Measurements from ENCODE around the gene ARMH1.

Gene ARMH1

GRCh38 chr1:44674113-44675000 is at the start of gene ARMH1, which contains the start of gene TMEM53:
TSS of gene ARMH1 (plus strand) at chr1:44674714. CDS start at chr1:44689698, 14,984 bp downstream.
TSS of gene TMEM53 (minus strand) at chr1:44674481. CDS start at chr1:44674391, 90 bp downstream.
- DNase-seq (ENCODE audit: low read depth in 1 of 2, low spot score in 1 of 2): peak; percentile 93

- DNase-seq (ENCODE audit: low read depth in 1 of 2, low spot score in 1 of 2): no peak
Measured at GRCh38 chr1:44625348-44625747, 49.2 kb upstream of the ARMH1 start.

- no peak for DNase-seq (ENCODE audit: low read depth in 1 of 2, low spot score in 1 of 2)
Measured at GRCh38 chr1:44628962-44629756, 45.4 kb upstream of the ARMH1 start.

GRCh38 chr1:44630116-44630515 is 44.4 kb upstream of the ARMH1 start:
- DNase-seq (ENCODE audit: low read depth in 1 of 2, low spot score in 1 of 2): no peak

DNA sequence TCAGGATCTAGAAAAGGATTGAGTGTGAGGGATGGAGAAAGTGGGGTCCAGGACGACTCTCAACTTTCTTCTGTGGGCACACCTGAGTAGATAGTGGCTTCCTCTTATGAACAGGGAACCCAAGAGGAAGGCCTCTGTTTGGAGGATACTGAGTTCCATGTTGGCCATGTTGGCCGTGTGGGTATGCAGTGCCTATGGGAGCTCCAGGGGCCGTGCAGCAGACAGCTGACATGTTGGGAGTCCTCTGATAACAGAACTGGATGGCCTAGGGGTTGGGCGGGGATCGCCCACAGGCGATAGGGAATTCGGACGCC is 43.2 kb upstream of the ARMH1 start:
- no peak for DNase-seq (ENCODE audit: low read depth in 1 of 2, low spot score in 1 of 2)

GRCh38 chr1:44631647-44632539 is 42.6 kb upstream of the ARMH1 start:
- peak; percentile 78 to 82 for DNase-seq (ENCODE audit: low read depth in 1 of 2, low spot score in 1 of 2)

DNA sequence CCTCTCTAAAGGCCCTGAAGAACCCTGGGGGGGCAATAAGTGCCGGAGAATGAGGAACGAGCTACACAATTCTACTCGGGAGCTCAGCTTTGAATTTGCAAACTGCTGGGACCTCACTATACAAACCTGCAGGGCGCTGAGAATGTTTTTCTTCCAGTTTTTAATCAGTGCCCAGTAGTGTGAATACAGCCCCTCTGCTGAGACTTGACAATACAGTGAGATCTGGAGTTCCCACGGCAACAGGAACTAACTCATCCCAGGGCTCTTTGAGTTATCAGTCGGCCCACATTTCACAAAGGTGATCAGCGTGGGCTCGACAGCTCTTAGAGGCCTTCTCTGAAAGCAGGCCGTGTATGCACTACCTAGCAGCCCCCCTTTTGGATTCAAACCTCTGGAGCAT is 41.9 kb upstream of the ARMH1 start:
- DNase-seq (ENCODE audit: low read depth in 1 of 2, low spot score in 1 of 2): no peak

DNA sequence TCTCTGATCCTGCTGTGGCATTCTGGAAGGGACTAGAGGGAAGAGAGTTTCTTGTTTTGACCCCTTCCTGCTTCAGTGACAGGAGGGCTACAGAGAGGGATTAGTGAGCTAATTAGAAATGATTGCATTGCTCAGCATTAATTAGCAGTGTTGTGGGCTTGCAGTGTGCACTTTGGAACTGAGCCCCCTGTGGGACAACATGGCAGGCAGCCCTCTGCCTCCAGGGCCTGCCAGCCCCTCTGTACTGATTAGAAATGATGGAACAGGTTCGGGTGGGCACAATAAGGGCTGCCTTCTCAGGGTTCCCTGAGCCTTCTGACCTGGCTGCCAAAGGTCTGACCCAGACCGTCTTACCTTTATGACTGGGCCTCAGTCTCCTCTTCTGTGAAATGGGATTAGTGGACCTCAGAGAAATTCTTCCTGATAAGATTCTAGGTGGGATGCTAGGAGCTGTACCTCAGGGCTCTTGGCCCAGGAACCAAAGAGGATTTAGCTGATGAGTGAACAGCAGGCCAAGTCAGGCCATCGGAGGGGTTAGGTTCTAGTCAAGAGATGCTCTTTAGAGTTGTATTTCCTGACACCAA is 39.8 kb upstream of the ARMH1 start:
- DNase-seq (ENCODE audit: low read depth in 1 of 2, low spot score in 1 of 2): no peak

DNA sequence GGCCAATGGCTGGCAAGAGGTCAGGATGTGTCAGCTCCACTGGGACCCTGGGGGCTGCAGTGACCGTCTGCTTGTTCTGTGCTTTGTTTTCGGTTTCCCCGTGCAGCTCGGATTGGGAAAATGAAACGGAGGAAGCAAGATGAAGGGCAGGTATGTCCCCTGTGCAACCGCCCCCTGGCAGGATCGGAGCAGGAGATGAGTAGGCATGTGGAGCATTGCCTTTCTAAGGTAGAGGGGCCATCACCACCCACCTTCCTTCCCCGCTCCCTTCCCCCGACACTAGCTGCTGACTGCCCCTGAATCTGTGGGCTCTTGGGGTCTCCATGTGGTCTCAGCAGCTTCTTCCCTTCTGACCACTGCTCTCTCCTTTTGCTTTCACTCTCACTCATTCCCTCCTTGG is 39.1 kb upstream of the ARMH1 start:
- DNase-seq (ENCODE audit: low read depth in 1 of 2, low spot score in 1 of 2): no peak

DNA sequence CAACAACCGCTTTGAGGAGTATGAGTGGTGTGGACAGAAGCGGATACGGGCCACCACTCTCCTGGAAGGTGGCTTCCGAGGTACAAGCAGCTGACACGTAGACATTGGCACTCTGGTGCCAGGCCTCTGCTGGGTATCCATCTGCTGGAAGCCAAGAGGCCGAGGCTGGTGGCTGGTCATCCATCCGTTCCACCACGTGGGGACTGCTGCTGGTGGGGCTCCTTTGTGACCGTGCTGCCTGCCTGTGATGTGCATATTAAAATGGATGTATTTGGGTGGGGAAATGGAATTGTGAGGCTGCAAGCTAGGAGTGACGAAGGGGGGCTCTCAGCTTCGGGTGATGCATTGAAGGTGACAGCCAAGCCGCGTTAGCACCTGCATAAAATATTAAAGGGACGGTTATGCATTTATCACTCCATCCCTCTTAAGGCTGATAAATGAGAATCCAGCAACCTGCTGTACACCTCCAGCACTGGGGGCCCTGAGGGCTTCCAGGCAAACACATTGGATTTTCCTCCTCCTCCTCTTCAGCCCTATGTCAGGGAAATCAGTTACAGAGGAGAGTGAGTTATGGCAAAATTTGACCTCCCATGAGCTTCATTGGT is 38.3 kb upstream of the ARMH1 start:
- DNase-seq (ENCODE audit: low read depth in 1 of 2, low spot score in 1 of 2): no peak

GRCh38 chr1:44636688-44637598 is 37.6 kb upstream of the ARMH1 start:
- no peak for DNase-seq (ENCODE audit: low read depth in 1 of 2, low spot score in 1 of 2)

- no peak for DNase-seq (ENCODE audit: low read depth in 1 of 2, low spot score in 1 of 2)
Measured at GRCh38 chr1:44637702-44638411, 36.7 kb upstream of the ARMH1 start.

DNA sequence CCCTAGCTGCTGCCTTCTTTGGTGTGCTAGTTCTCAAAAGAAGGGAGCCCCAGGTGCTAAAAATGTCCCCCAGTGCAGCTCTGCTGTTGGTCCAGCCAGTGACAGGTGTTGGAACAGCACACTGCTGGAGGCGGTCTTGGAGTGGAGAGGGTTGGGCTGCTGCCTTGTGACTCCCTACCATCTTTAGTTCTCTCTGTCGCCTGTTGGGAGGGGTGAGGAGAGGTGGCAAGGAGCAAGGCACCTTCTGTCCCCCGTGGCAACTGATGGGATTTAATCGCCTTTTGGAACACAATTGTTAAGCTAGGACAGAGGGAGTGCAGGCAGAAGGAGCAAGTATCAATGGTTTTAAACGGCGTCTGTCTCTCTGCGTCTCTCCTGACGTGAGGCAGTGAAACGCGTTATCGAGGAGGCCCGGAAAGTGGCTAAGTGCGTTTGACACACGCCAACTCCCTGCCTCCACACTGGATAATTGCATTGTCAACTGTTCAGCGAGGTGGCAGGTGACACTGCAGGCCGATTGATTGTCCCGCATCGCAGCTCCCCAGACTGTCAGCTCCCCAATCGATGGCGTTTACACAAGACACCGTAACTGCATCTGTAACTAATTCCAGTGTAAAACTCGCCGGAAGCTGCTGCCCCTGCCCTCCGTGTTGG is 34.2 kb upstream of the ARMH1 start:
- no peak for DNase-seq (ENCODE audit: low read depth in 1 of 2, low spot score in 1 of 2)

DNA sequence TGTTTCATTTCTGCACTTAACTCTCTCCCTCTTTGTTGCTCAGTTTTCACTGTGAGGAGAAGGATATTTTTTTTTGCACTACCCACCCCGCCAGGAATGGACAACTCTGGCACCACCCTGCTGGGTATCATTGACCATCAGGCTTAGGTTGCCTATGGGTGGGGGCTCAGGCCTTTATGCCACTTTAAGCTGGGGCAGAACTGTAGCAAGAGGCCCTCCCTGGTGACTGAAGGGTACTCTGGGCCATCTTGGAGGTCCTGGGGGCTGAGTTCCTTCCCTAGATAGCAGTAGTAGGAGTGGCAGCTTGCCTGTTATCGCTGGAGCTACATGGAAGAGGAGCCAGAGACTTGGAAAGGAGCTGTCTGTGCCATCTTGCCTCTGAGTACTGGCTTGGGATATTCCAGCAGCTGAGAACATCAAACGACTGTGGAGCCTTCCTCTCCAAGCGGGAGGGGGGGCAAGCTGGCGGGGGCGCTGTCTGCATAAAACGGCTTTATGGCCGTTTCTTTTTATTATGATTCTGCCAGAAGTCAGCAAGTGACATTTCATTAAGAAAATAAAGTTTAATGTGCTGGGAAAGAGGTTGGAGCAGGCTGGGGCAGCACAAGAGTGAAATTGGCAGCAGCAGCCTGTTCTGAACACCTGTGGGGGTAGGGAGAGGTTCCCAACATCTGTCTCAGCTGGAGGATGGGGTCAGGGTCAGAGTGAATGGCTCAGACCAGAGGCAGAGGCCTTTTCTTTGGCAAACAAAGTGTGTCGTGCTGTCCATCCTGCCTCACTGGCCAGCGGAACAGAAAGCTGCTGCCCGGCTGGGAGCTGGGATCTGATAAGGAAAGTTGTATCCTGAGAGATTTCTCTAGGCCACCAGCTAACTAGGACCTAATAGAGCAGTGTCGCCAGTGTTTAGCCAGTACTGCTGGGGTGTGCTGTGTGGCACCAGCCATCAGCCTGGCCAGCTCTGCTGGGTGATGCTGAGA is 33.1 kb upstream of the ARMH1 start:
- DNase-seq (ENCODE audit: low read depth in 1 of 2, low spot score in 1 of 2): no peak

DNA sequence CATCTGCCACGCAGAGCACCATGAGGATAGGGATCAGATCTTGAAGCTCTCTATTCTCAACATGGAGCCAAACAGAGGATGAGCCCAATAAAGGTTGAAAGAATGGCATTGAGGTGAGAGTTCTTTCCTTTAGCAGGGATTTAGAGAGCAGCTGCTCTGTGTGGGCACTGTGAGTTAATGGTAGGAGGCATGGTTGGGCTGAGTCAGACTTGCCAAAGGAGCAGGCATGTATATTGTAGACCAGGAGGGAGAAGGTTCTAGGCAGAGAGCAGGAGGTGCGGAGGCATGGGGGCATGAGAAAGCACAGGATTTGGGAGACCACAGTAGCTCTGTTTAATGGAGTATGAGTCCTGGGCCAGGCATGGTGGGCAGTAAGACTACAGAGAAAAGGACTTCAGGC is 32.3 kb upstream of the ARMH1 start:
- DNase-seq (ENCODE audit: low read depth in 1 of 2, low spot score in 1 of 2): no peak

DNA sequence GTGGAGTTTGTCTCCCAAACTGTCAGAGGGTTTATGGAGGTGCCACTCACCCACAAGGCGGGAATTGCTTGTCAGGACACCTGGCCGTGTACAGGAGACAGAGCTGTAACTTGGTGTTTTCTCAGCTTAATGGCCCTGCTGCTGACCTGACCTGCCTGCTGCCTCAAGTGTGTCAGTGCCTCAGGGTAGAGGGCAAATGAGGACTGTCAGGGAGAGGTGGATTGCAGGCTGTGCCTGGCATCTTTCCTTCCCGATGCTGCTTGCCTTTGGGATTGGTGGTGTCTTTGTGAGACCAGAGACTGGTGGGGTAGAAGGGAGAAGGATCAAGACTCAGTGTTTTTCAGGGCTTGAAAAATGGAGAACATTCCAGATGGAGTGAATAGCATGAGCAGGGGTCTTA is 31.6 kb upstream of the ARMH1 start:
- no peak for DNase-seq (ENCODE audit: low read depth in 1 of 2, low spot score in 1 of 2)

DNA sequence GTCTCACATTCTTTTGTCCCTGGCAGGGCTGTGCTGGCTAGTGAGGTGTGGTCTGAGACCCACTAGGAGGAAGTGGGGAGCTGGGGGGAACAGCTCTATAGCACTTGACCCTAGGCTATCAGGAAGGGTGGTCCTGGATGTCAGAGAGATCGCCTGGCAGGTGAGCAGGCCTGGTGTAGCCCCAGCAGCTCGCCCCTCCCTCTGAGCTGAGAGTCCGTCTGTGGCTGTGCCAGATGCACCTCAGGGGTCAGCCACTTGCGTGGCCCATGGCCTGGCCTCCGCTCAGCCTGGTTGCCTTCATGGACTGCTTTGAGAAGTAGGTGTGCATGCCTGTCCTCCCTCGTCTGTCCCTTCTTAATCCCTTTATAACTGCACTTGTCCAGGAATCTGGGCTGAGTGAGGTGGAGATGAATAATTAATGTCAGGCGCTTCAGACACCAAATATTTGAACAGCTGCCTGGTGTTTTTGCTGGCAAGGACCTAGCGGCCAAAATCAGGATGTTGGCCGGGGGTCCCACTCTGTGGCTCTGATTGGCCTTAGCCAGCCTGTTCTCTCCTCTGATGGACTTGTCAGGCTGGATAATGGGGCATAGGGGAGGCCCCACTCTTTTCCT is 30.7 kb upstream of the ARMH1 start:
- no peak for DNase-seq (ENCODE audit: low read depth in 1 of 2, low spot score in 1 of 2)

Measured in activated T-helper 1 cell treated with anti-CD3 and anti-CD28 coated beads, Interleukin-2, amount 50 U/mL, for 16 hours (primary cell).